A673 (cell line): ENCODE measurements around the gene KCNMA1. TPM values are rescaled to one million over a fixed set of nuclear protein-coding genes. Genes with fewer than 3 reads are reported as not detected.

ENCODE experiments used
- BruUV-seq: library from RNA; stranded (reverse); fragments of 400-500 nt; replicated peaks from 2 replicates; lab custom pipeline; 2021; lab: Mats Ljungman, UMichigan
- CTCF ChIA-PET: fragments of 300-600 bp; sonication (Branson Sonifier 250); formaldehyde crosslinking; loops from one replicate; lab custom pipeline; 2022; ENCODE audit warnings: antibody characterized with exemption; lab: Charles Lee
- POLR2A ChIA-PET: fragments of 300-600 bp; sonication (Branson Sonifier 250); formaldehyde crosslinking; loops from one replicate; lab custom pipeline; 2022; ENCODE audit warnings: antibody characterized with exemption; ENCODE audit not compliant: low non-redundant PET; lab: Charles Lee
- DNase-seq: peaks from one replicate; pipeline ENCODE4 v3.0.0-alpha.2; 2015; ENCODE audit warnings: low spot score
- H3K27ac ChIP-seq: fragments of 200-600 bp; sonication (generic); 2 replicates; pipeline ENCODE4 v1.5.1; 2016; ENCODE audit warnings: mixed run types, low read depth, mild to moderate bottlenecking, mixed read lengths, antibody characterized with exemption, low read length; ENCODE audit not compliant: poor library complexity, severe bottlenecking
- H3K27me3 ChIP-seq: fragments of 200-600 bp; sonication (generic); replicated peaks from 2 replicates; pipeline ENCODE4 v1.6.1; 2017; ENCODE audit warnings: mixed run types, low read depth, mild to moderate bottlenecking, mixed read lengths, antibody characterized with exemption, low read length; ENCODE audit not compliant: insufficient read depth, poor library complexity
- H3K36me3 ChIP-seq: fragments of 200-600 bp; sonication (generic); 2 replicates; pipeline ENCODE4 v1.6.1; 2016; ENCODE audit warnings: mixed run types, mild to moderate bottlenecking, mixed read lengths, antibody characterized with exemption, low read length; ENCODE audit not compliant: insufficient read depth, poor library complexity, severe bottlenecking
- H3K4me1 ChIP-seq: fragments of 200-600 bp; sonication (generic); 2 replicates; pipeline ENCODE4 v1.6.1; 2017; ENCODE audit warnings: mixed run types, mild to moderate bottlenecking, mixed read lengths, antibody characterized with exemption, low read length; ENCODE audit not compliant: insufficient read depth, poor library complexity, severe bottlenecking
- H3K4me3 ChIP-seq: fragments of 200-600 bp; sonication (generic); 2 replicates; pipeline ENCODE4 v1.5.1; 2016; ENCODE audit warnings: low read depth, mixed run types, mild to moderate bottlenecking, mixed read lengths, low read length; ENCODE audit not compliant: poor library complexity, severe bottlenecking
- H3K9me3 ChIP-seq: fragments of 200-600 bp; sonication (generic); 2 replicates; pipeline ENCODE4 v1.6.1; 2016; ENCODE audit warnings: mixed run types, low read depth, mild to moderate bottlenecking, mixed read lengths, antibody characterized with exemption, low read length; ENCODE audit not compliant: poor library complexity, severe bottlenecking
- EZH2 ChIP-seq: fragments of 200-600 bp; sonication (generic); IDR thresholded peaks from 2 replicates; pipeline ENCODE4 v1.6.1; 2017; ENCODE audit warnings: borderline replicate concordance, low read depth, mild to moderate bottlenecking, mixed read lengths, antibody characterized with exemption, low read length; ENCODE audit not compliant: poor library complexity, severe bottlenecking
- intact Hi-C: fragments of 100-400 bp; cut with micrococcal nuclease; formaldehyde crosslinking; loops from one replicate; pipeline ENCODE4 v1.10.0; 2022; ENCODE audit not compliant: unreplicated experiment
- total RNA-seq: library from RNA; stranded (reverse); gene quantifications from 2 replicates; pipeline ENCODE4 v1.2.3, GENCODE V29; 2021
- TF ChIP-seq, protein P1 (sequence below): fragments of 300-800, 200-600 bp; sonication (generic); conservative IDR thresholded peaks from 2 replicates; pipeline ENCODE4 v1.5.1; 2017; ENCODE audit warnings: low read depth, mild to moderate bottlenecking, antibody characterized with exemption, low read length, moderate library complexity, mixed read lengths

The KCNMA1 gene
- total RNA-seq, 1 experiment from 2014 or later, result 0.84 TPM

DNA sequence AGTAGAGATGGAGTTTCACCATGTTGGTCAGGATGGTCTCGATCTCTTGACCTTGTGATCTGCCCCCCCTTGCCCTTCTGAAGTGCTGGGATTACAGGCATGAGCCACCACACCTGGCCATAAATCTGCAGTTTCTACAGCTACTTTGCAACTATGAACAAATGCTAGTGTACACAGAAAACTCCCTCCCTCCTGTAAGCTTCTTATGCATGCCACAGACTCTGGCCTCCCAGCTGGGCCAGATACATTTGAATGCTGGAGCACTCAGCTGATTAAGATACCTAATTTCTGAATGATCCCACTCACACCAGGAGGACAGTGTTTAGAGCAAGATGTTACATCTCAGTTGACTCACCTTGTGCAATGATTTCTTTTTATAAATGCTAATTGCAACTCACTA is 486.2 kb downstream of the KCNMA1 start:
- Histone ChIP-seq H3K4me3 (no peak overlapping the region), H3K27me3 (no peaks in the 10 kb centered on the region), H3K4me1 (no peaks in the 10 kb centered on the region), H3K9me3 (no peaks in the 10 kb centered on the region), H3K27ac (no peak overlapping the region), H3K36me3 (no peaks in the 10 kb centered on the region)
- ChIA-PET CTCF (no interaction called here), POLR2A (no interaction called here)
- no TSS peak for BruUV-seq
- no peak for TF ChIP-seq EZH2
- TF ChIP-seq, protein P1, sequence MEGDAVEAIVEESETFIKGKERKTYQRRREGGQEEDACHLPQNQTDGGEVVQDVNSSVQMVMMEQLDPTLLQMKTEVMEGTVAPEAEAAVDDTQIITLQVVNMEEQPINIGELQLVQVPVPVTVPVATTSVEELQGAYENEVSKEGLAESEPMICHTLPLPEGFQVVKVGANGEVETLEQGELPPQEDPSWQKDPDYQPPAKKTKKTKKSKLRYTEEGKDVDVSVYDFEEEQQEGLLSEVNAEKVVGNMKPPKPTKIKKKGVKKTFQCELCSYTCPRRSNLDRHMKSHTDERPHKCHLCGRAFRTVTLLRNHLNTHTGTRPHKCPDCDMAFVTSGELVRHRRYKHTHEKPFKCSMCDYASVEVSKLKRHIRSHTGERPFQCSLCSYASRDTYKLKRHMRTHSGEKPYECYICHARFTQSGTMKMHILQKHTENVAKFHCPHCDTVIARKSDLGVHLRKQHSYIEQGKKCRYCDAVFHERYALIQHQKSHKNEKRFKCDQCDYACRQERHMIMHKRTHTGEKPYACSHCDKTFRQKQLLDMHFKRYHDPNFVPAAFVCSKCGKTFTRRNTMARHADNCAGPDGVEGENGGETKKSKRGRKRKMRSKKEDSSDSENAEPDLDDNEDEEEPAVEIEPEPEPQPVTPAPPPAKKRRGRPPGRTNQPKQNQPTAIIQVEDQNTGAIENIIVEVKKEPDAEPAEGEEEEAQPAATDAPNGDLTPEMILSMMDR, result no peak
- intact Hi-C loops, result no loop called here
- no peak for DNase-seq

DNA sequence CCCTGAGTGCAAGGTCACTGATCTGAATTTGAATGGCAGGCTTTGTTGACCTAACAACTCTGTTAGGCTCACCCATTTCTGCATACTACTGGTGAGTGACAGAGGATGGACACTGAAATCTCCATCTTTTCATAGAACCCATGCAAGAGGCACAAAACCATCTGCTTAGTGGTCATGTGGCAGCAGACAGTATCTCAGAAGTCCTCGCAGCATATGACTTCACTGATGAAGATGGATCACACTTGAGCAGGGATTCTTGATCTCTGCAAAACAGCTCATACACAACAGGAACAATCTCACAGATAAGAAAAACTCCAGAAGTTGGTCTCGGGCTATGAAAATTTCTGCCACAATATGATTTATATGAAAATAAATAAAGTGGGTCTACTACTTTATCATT is 487.9 kb downstream of the KCNMA1 start:
- intact Hi-C loops, result no loop called here
- ChIA-PET CTCF (interaction anchor here (0.6 kb wide), 1 partner anchor 15 kb away, joined by 4 read pairs; no protein-coding TSS in a partner anchor), POLR2A (no interaction called here)
- no peak for TF ChIP-seq EZH2
- TF ChIP-seq, protein P1, result no peak
- Histone ChIP-seq H3K9me3 (no peaks in the 10 kb centered on the region), H3K27me3 (no peaks in the 10 kb centered on the region), H3K36me3 (no peaks in the 10 kb centered on the region), H3K27ac (no peak overlapping the region), H3K4me3 (no peak overlapping the region), H3K4me1 (no peaks in the 10 kb centered on the region)
- DNase-seq, result no peak
- BruUV-seq, result no TSS peak

GRCh38 chr10:77149001-77149400 is 488.6 kb downstream of the KCNMA1 start:
- Histone ChIP-seq H3K4me3 (no peak overlapping the region), H3K4me1 (no peaks in the 10 kb centered on the region), H3K27ac (no peak overlapping the region), H3K27me3 (no peaks in the 10 kb centered on the region), H3K36me3 (no peaks in the 10 kb centered on the region), H3K9me3 (no peaks in the 10 kb centered on the region)
- DNase-seq, result no peak
- TF ChIP-seq, protein P1, result no peak
- TF ChIP-seq EZH2, result no peak
- BruUV-seq, result no TSS peak
- ChIA-PET POLR2A (no interaction called here), CTCF (interaction anchor here (0.6 kb wide), 1 partner anchor 16 kb away, joined by 4 read pairs; no protein-coding TSS in a partner anchor)
- intact Hi-C loops, result no loop called here
